Adrenal gland (tissue), 5 donors: ENCODE measurements around the gene TNFRSF12A.

Source experiments
- CTCF ChIP-seq, 6 experiments: fragments of 450-650 bp in 4 of 6; fragments of 200-600 bp in 2 of 6; sonication (generic) in 1 of 6; IDR thresholded peaks; 1 replicate in 5 of 6; 2 replicates in 1 of 6; pipeline versions ENCODE4 v1.5.1 to v1.8.0; 2016 to 2021; ENCODE audit warnings: antibody characterized with exemption in 6 of 6, mild to moderate bottlenecking in 2 of 6, moderate library complexity in 1 of 6
- POLR2A ChIP-seq, 2 donors: fragments of 450-650 bp; IDR thresholded peaks; one replicate each; pipeline ENCODE4 v1.6.1; 2017; ENCODE audit warnings: antibody characterized with exemption in 2 of 2, mild to moderate bottlenecking in 2 of 2, moderate library complexity in 1 of 2
- donor health status: DM: no; HTN: no; CAD: no.

GRCh38 chr16:3038896-3039295 is 18.7 kb downstream of the TNFRSF12A start:
- TF ChIP-seq CTCF (IDR thresholded peaks at IDR 0.05) (no peak), POLR2A (IDR thresholded peaks at IDR 0.05) (no peak)
